Osteoblast (primary cell): ENCODE measurements around the gene CCDC92. TPM values are rescaled to one million over a fixed set of nuclear protein-coding genes. Genes with fewer than 3 reads are reported as not detected.

ENCODE experiments used
- DNase-seq: peaks from one replicate; pipeline ENCODE4 v3.0.0; 2011; ENCODE audit warnings: low spot score, mixed read lengths; ENCODE audit not compliant: insufficient read length; ENCODE audit errors: missing footprints
- H2AFZ ChIP-seq: 2 replicates; pipeline ENCODE4 v1.6.0; 2011; ENCODE audit warnings: mild to moderate bottlenecking, low read length
- H3K27ac ChIP-seq: 2 replicates; pipeline ENCODE4 v1.5.1; 2011; ENCODE audit warnings: mild to moderate bottlenecking, low read depth, low read length, moderate library complexity
- H3K27me3 ChIP-seq: 2 replicates; pipeline ENCODE4 v1.6.0; 2012; ENCODE audit warnings: mild to moderate bottlenecking, control low read depth, inconsistent platforms, low read length, moderate library complexity; ENCODE audit not compliant: insufficient read depth
- H3K36me3 ChIP-seq: 2 replicates; pipeline ENCODE4 v1.5.1; 2011; ENCODE audit warnings: mild to moderate bottlenecking, low read length, control low read depth, moderate library complexity; ENCODE audit not compliant: insufficient read depth
- H3K4me1 ChIP-seq: 2 replicates; pipeline ENCODE4 v1.5.1; 2011; ENCODE audit warnings: mild to moderate bottlenecking, low read length, control low read depth, moderate library complexity; ENCODE audit not compliant: insufficient read depth
- H3K4me2 ChIP-seq: 2 replicates; pipeline ENCODE4 v1.6.0; 2011; ENCODE audit warnings: mild to moderate bottlenecking, low read length; ENCODE audit not compliant: insufficient read depth
- H3K4me3 ChIP-seq: fragments of 200-600 bp; sonication (generic); 3 replicates; pipeline ENCODE4 v1.5.1; 2012; ENCODE audit warnings: mild to moderate bottlenecking, low read length, inconsistent platforms; ENCODE audit not compliant: insufficient read depth
- H3K79me2 ChIP-seq: 2 replicates; pipeline ENCODE4 v1.6.0; 2012; ENCODE audit warnings: mild to moderate bottlenecking, low read length, control low read depth, inconsistent platforms; ENCODE audit not compliant: insufficient read depth
- H3K9me3 ChIP-seq: 2 replicates; pipeline ENCODE4 v1.5.1; 2011; ENCODE audit warnings: low read depth, low read length, control low read depth
- H4K20me1 ChIP-seq: 2 replicates; pipeline ENCODE4 v1.6.0; 2012; ENCODE audit warnings: mild to moderate bottlenecking, low read length, control low read depth; ENCODE audit not compliant: insufficient read depth
- total RNA-seq: library from RNA; depleted of rRNA; stranded (reverse); fragments of >200 nt; gene quantifications from 2 replicates; pipeline ENCODE4 v1.2.3, GENCODE V29; 2012
- TF ChIP-seq, protein P1 (sequence below): IDR thresholded peaks from 2 replicates; pipeline ENCODE4 v1.5.1; 2011; ENCODE audit warnings: mild to moderate bottlenecking, low read depth, low read length, moderate library complexity; ENCODE audit errors: extremely low read depth

Gene CCDC92
- total RNA-seq, 1 donor: 25.7 TPM

DNA sequence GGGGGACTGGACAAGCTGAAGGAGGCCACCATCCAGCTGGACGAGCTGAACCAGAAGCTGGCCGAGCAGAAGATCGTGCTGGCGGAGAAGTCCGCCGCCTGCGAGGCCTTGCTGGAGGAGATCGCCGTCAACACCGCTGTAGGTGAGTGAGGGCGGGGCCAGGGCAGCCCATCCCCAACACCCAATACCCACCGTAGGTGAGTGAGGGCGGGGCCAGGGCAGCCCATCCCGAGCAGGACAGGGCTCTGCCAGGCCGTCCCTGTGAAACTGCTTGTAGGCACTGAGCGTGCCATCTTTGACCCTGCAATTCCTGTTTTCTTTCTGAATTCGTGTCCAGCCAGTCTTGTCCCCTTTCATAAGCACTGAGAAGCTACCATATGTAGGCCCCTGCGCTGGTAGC is 74.0 kb downstream of the CCDC92 start:
- no peak overlapping the region for H3K4me2 ChIP-seq
- TF ChIP-seq, protein P1, sequence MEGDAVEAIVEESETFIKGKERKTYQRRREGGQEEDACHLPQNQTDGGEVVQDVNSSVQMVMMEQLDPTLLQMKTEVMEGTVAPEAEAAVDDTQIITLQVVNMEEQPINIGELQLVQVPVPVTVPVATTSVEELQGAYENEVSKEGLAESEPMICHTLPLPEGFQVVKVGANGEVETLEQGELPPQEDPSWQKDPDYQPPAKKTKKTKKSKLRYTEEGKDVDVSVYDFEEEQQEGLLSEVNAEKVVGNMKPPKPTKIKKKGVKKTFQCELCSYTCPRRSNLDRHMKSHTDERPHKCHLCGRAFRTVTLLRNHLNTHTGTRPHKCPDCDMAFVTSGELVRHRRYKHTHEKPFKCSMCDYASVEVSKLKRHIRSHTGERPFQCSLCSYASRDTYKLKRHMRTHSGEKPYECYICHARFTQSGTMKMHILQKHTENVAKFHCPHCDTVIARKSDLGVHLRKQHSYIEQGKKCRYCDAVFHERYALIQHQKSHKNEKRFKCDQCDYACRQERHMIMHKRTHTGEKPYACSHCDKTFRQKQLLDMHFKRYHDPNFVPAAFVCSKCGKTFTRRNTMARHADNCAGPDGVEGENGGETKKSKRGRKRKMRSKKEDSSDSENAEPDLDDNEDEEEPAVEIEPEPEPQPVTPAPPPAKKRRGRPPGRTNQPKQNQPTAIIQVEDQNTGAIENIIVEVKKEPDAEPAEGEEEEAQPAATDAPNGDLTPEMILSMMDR: no peak
- DNase-seq: no peak

DNA sequence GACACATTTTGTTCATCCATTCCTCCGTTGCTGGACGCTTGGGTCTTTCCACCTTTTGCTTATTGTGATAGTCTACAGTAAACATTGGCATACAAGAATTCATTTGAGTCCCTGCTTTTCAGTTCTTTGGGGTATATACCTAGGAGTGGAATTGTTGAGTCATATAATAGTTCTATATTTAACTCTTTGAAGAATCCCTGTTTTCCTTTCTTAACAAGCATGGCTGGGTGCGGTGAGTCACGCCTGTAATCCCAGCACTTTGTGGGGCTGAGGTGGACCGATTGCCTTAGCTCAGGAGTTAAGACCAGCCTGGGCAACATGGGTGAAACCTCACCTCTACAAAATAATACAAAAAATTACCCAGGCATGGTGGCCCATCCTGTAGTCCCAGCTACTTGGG is 75.4 kb downstream of the CCDC92 start:
- H3K36me3 ChIP-seq: no peaks in the 10 kb centered on the region
- H3K27ac ChIP-seq: peak overlapping the region; percentile 39
- H3K4me1 ChIP-seq: peaks cover 8% of the 10 kb centered on the region
- TF ChIP-seq, protein P1: no peak
- H3K9me3 ChIP-seq: no peaks in the 10 kb centered on the region
- no peaks in the 10 kb centered on the region for H3K79me2 ChIP-seq
- H2AFZ ChIP-seq: peak overlapping the region; percentile 66
- H3K4me2 ChIP-seq: peak overlapping the region; percentile 86
- H3K27me3 ChIP-seq: no peaks in the 10 kb centered on the region
- peak overlapping the region; percentile 58 for H3K4me3 ChIP-seq
- H4K20me1 ChIP-seq: no peaks in the 10 kb centered on the region
- DNase-seq: no peak

More for the DNA sequence above, 74.0 kb downstream of the CCDC92 start:
- Histone ChIP-seq H3K4me3 (no peak overlapping the region), H3K36me3 (no peaks in the 10 kb centered on the region), H3K79me2 (no peaks in the 10 kb centered on the region), H3K27me3 (no peaks in the 10 kb centered on the region), H3K4me1 (peaks cover 8% of the 10 kb centered on the region), H2AFZ (no peak overlapping the region), H4K20me1 (no peaks in the 10 kb centered on the region), H3K9me3 (no peaks in the 10 kb centered on the region), H3K27ac (no peak overlapping the region)

DNA sequence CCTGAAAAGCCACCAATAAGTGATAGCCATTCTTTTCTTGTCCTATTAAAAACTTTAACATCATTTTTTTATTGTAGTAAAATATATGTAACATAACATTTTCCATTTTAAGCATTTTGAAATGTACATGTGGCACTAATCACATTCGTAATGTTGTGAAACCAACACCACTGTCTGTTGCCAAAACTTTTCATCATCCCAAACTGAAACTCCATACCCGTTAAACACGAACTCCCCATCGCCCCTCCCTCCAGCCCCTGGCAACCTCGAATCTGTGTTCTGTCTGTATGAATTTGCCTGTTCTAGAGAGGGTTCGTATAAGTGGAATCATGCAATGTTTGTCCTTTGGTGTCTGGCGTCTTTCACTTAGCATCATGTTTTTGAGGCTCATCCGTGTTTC is 75.9 kb downstream of the CCDC92 start:
- peaks cover 8% of the 10 kb centered on the region for H3K4me1 ChIP-seq
- H3K36me3 ChIP-seq: no peaks in the 10 kb centered on the region
- H4K20me1 ChIP-seq: no peaks in the 10 kb centered on the region
- peak overlapping the region; percentile 39 for H3K27ac ChIP-seq
- H3K9me3 ChIP-seq: no peaks in the 10 kb centered on the region
- TF ChIP-seq, protein P1: no peak
- DNase-seq: no peak
- peak overlapping the region; percentile 58 for H3K4me3 ChIP-seq
- H3K79me2 ChIP-seq: no peaks in the 10 kb centered on the region
- H3K4me2 ChIP-seq: peak overlapping the region; percentile 86
- H2AFZ ChIP-seq: peak overlapping the region; percentile 66
- H3K27me3 ChIP-seq: no peaks in the 10 kb centered on the region

DNA sequence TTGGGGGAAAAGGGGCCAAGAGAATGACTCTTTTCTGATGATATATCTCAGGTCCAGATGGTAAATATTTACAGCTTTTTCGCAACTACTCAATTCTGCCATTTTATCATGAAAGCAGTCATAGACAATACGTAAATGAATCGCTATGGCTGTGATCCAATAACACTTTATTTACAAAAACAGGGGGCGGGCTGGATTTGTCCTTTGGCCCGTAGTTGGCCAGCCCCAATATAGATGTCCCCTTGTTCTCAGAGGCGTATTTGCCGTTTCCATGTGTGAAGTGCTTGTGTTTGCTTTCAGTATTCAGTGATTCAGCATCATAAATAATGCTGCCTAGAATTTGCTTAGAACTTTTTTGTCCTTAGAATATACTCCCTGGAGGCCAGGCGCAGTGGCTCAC is 77.2 kb downstream of the CCDC92 start:
- H2AFZ ChIP-seq: no peak overlapping the region

More for the DNA sequence above, 77.2 kb downstream of the CCDC92 start:
- Histone ChIP-seq H3K27me3 (no peaks in the 10 kb centered on the region), H3K4me2 (no peak overlapping the region), H3K4me3 (no peak overlapping the region), H3K9me3 (no peaks in the 10 kb centered on the region), H3K4me1 (peaks cover 8% of the 10 kb centered on the region), H3K79me2 (no peaks in the 10 kb centered on the region), H4K20me1 (no peaks in the 10 kb centered on the region), H3K36me3 (no peaks in the 10 kb centered on the region), H3K27ac (no peak overlapping the region)
- TF ChIP-seq, protein P1: no peak
- DNase-seq: no peak
